ENCODE data around the gene MMEL1.
"Not testable (repeated sequence)": the region's sequence is repeated elsewhere in the genome, so short reads cannot be mapped to it uniquely, and the experiment has no call there.

The MMEL1 gene

GRCh38 chr1:2573250-2573920 is 59.4 kb downstream of the MMEL1 start:
- DNase-seq (ENCODE audit: low read depth in 2 of 2), result no peak

GRCh38 chr1:2571348-2571747 is 61.5 kb downstream of the MMEL1 start:
- DNase-seq (ENCODE audit: low read depth in 2 of 2), result no peak

- DNase-seq (ENCODE audit: low read depth in 2 of 2), result no peak
These were observed 62.5 kb downstream of the MMEL1 start for GRCh38 chr1:2570332-2570731.

- DNase-seq (ENCODE audit: low read depth in 2 of 2), result not testable (repeated sequence)
These were observed 63.1 kb downstream of the MMEL1 start for GRCh38 chr1:2569703-2570102.

GRCh38 chr1:2569060-2569459 is 63.8 kb downstream of the MMEL1 start:
- DNase-seq (ENCODE audit: low read depth in 2 of 2), result no peak

GRCh38 chr1:2568187-2568816 is 64.5 kb downstream of the MMEL1 start:
- DNase-seq (ENCODE audit: low read depth in 2 of 2), result not testable (repeated sequence)

GRCh38 chr1:2567083-2567679 is 65.6 kb downstream of the MMEL1 start:
- no peak for DNase-seq (ENCODE audit: low read depth in 2 of 2)

GRCh38 chr1:2566101-2567045 is 66.4 kb downstream of the MMEL1 start:
- no peak for DNase-seq (ENCODE audit: low read depth in 2 of 2)

- DNase-seq (ENCODE audit: low read depth in 2 of 2), result no peak
These were observed 67.9 kb downstream of the MMEL1 start for GRCh38 chr1:2564815-2565374.

- DNase-seq (ENCODE audit: low read depth in 2 of 2), result no peak
These were observed 68.6 kb downstream of the MMEL1 start for GRCh38 chr1:2564006-2564814.

- DNase-seq (ENCODE audit: low read depth in 2 of 2), result no peak
These were observed 69.6 kb downstream of the MMEL1 start for GRCh38 chr1:2563205-2563604.

- no peak for DNase-seq (ENCODE audit: low read depth in 2 of 2)
These were observed 70.6 kb downstream of the MMEL1 start for GRCh38 chr1:2561898-2562895.

- no peak for DNase-seq (ENCODE audit: low read depth in 2 of 2)
These were observed 71.4 kb downstream of the MMEL1 start for GRCh38 chr1:2561446-2561845.

GRCh38 chr1:2560299-2561073 is 72.3 kb downstream of the MMEL1 start:
- DNase-seq (ENCODE audit: low read depth in 2 of 2), result no peak

GRCh38 chr1:2559509-2560298 is 73.1 kb downstream of the MMEL1 start:
- no peak for DNase-seq (ENCODE audit: low read depth in 2 of 2)

GRCh38 chr1:2558861-2559260 is 74.0 kb downstream of the MMEL1 start:
- no peak for DNase-seq (ENCODE audit: low read depth in 2 of 2)

GRCh38 chr1:2558420-2558819 is 74.4 kb downstream of the MMEL1 start:
- DNase-seq (ENCODE audit: low read depth in 2 of 2), result no peak

Measured in stimulated activated CD8-positive, alpha-beta memory T cell treated with anti-CD3 and anti-CD28 coated beads, Interleukin-2, amount 100 ng/mL, for 1 hour (primary cell).